HEK293T (cell line): Measurements from ENCODE around the gene KL.

Source experiments
- CTCF ChIA-PET: fragments of 350-600 bp; formaldehyde crosslinking; extraction: SDS; loops from one replicate; lab custom pipeline; 2021; ENCODE audit warnings: antibody characterized with exemption, inconsistent platforms; lab: Yijun Ruan, JAX
- POLR2A ChIA-PET: fragments of 350-600 bp; formaldehyde crosslinking; extraction: SDS; loops from one replicate; lab custom pipeline; 2020; ENCODE audit warnings: antibody characterized with exemption, inconsistent platforms; lab: Yijun Ruan, JAX
- DNase-seq: peaks from one replicate; pipeline ENCODE4 v3.0.0; 2012; ENCODE audit warnings: mixed read lengths; ENCODE audit errors: extremely low spot score
- ARNT ChIP-seq: fragments of 450-650 bp; IDR thresholded peaks from 2 replicates; pipeline ENCODE4 v1.6.1; 2017; ENCODE audit warnings: mild to moderate bottlenecking
- BHLHE40 ChIP-seq: fragments of 450-650 bp; IDR thresholded peaks from 2 replicates; pipeline ENCODE4 v1.6.1; 2016; ENCODE audit warnings: mild to moderate bottlenecking, moderate library complexity, borderline replicate concordance
- CTBP1 ChIP-seq: fragments of 450-650 bp; IDR thresholded peaks from 2 replicates; pipeline ENCODE4 v1.6.1; 2016; ENCODE audit warnings: borderline replicate concordance
- ELF4 ChIP-seq: fragments of 450-650 bp; IDR thresholded peaks from 2 replicates; pipeline ENCODE4 v1.6.1; 2017; ENCODE audit warnings: antibody characterized with exemption
- FOXA1 ChIP-seq: fragments of 450-650 bp; IDR thresholded peaks from 2 replicates; pipeline ENCODE4 v1.6.1; 2016; ENCODE audit warnings: mild to moderate bottlenecking
- FOXK2 ChIP-seq: fragments of 450-650 bp; IDR thresholded peaks from 2 replicates; pipeline ENCODE4 v1.6.1; 2016; ENCODE audit warnings: mild to moderate bottlenecking
- FOXM1 ChIP-seq: fragments of 450-650 bp; IDR thresholded peaks from 2 replicates; pipeline ENCODE4 v1.6.1; 2017; ENCODE audit warnings: mild to moderate bottlenecking, borderline replicate concordance
- HDGF ChIP-seq: fragments of 450-650 bp; IDR thresholded peaks from 2 replicates; pipeline ENCODE4 v1.6.1; 2017; ENCODE audit warnings: antibody characterized with exemption, borderline replicate concordance
- L3MBTL2 ChIP-seq: fragments of 450-650 bp; conservative IDR thresholded peaks from 2 replicates; pipeline ENCODE4 v1.6.1; 2016; ENCODE audit warnings: mild to moderate bottlenecking
- LEF1 ChIP-seq: fragments of 450-650 bp; IDR thresholded peaks from 2 replicates; pipeline ENCODE4 v1.6.1; 2017; ENCODE audit warnings: mild to moderate bottlenecking, borderline replicate concordance
- NFRKB ChIP-seq: fragments of 450-650 bp; IDR thresholded peaks from 2 replicates; pipeline ENCODE4 v1.6.1; 2016; ENCODE audit warnings: mild to moderate bottlenecking, moderate library complexity
- PKNOX1 ChIP-seq: fragments of 450-650 bp; IDR thresholded peaks from 2 replicates; pipeline ENCODE4 v1.6.1; 2016
- SP1 ChIP-seq: fragments of 450-650 bp; IDR thresholded peaks from 2 replicates; pipeline ENCODE4 v1.6.1; 2017
- SUZ12 ChIP-seq: fragments of 450-650 bp; IDR thresholded peaks from 2 replicates; pipeline ENCODE4 v1.6.1; 2016; ENCODE audit warnings: mild to moderate bottlenecking
- TARDBP ChIP-seq: fragments of 450-650 bp; IDR thresholded peaks from 2 replicates; pipeline ENCODE4 v1.6.1; 2016
- ZNF384 ChIP-seq: fragments of 450-650 bp; IDR thresholded peaks from 2 replicates; pipeline ENCODE4 v1.6.1; 2016

Gene KL

GRCh38 chr13:32986552-32986951, 29.7 kb upstream of the KL start:
- ChIA-PET POLR2A (no interaction called here), CTCF (no interaction called here)
- DNase-seq = no peak
- TF ChIP-seq ELF4 (no peak), PKNOX1 (no peak), HDGF (no peak)

GRCh38 chr13:32987462-32987861, 28.8 kb upstream of the KL start:
- no peak for DNase-seq
- ChIA-PET POLR2A (no interaction called here), CTCF (no interaction called here)
- no peak for TF ChIP-seq ARNT

GRCh38 chr13:32988608-32989289, 27.5 kb upstream of the KL start:
- DNase-seq = no peak
- POLR2A ChIA-PET = no interaction called here
- CTCF ChIA-PET = interaction anchor here (0.7 kb wide), 1 partner anchor 18 kb away, joined by 7 read pairs; no protein-coding TSS in a partner anchor
- TF ChIP-seq BHLHE40 = no peak
- no peak for TF ChIP-seq ZNF384
- no peak for TF ChIP-seq SUZ12
- TF ChIP-seq SP1 = no peak
- TF ChIP-seq ARNT = no peak
- no peak for TF ChIP-seq HDGF
- TF ChIP-seq L3MBTL2 = no peak
- TF ChIP-seq FOXK2 = no peak
- TF ChIP-seq CTBP1 = no peak
- TF ChIP-seq FOXM1 = no peak
- no peak for TF ChIP-seq FOXA1
- no peak for TF ChIP-seq PKNOX1
- TF ChIP-seq LEF1 = no peak
- TF ChIP-seq ELF4 = no peak
- TF ChIP-seq NFRKB = no peak

GRCh38 chr13:32989290-32989667, 26.9 kb upstream of the KL start:
- no peak for DNase-seq
- TF ChIP-seq HDGF = no peak
- no peak for TF ChIP-seq NFRKB
- TF ChIP-seq TARDBP = no peak
- no peak for TF ChIP-seq SP1
- TF ChIP-seq FOXA1 = no peak
- TF ChIP-seq ZNF384 = no peak
- no peak for TF ChIP-seq FOXK2
- TF ChIP-seq ARNT = no peak
- no peak for TF ChIP-seq SUZ12
- TF ChIP-seq ELF4 = no peak
- no peak for TF ChIP-seq L3MBTL2
- TF ChIP-seq BHLHE40 = no peak
- no peak for TF ChIP-seq LEF1
- TF ChIP-seq PKNOX1 = no peak
- no peak for TF ChIP-seq CTBP1
- TF ChIP-seq FOXM1 = no peak
- POLR2A ChIA-PET = no interaction called here
- CTCF ChIA-PET = no interaction called here

- no peak for DNase-seq
- TF ChIP-seq TARDBP (no peak), BHLHE40 (no peak), L3MBTL2 (no peak), FOXA1 (no peak), FOXK2 (no peak), FOXM1 (no peak)
- ChIA-PET CTCF (no interaction called here), POLR2A (no interaction called here)
These were observed 26.3 kb upstream of the KL start for GRCh38 chr13:32989942-32990341.

GRCh38 chr13:32993145-32993544, 23.1 kb upstream of the KL start:
- DNase-seq = no peak
- TF ChIP-seq NFRKB = no peak
- no peak for TF ChIP-seq SUZ12
- no peak for TF ChIP-seq L3MBTL2
- no peak for TF ChIP-seq FOXA1
- TF ChIP-seq CTBP1 = no peak
- no peak for TF ChIP-seq ELF4
- no peak for TF ChIP-seq SP1
- no peak for TF ChIP-seq LEF1
- no peak for TF ChIP-seq FOXM1
- no peak for TF ChIP-seq HDGF
- no peak for TF ChIP-seq BHLHE40
- TF ChIP-seq PKNOX1 = no peak
- no peak for TF ChIP-seq FOXK2
- no peak for TF ChIP-seq ARNT
- TF ChIP-seq TARDBP = no peak
- no peak for TF ChIP-seq ZNF384
- ChIA-PET POLR2A (no interaction called here), CTCF (no interaction called here)
